ENCODE measurements around the gene PREX1.

DNA sequence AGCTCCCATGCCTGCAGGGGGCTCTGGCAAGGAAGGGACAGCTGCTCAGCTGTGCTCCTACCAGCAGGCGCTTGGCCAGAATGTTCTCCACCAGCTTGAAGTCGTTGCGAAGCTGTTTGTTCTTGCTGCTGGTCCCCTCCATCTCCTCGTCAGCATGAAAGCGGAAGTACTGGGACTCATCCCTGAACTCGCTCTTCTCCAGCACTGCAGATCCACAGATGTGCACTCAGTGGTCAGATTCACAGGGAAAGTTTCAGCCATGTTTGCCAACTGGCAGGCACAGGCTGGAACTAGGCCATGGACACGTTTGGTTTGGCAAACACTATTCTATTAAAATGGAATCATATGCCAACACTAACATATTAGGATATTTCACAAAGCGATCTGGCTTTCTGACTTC, 167.9 kb downstream of the PREX1 start:
- TF ChIP-seq, protein P1, sequence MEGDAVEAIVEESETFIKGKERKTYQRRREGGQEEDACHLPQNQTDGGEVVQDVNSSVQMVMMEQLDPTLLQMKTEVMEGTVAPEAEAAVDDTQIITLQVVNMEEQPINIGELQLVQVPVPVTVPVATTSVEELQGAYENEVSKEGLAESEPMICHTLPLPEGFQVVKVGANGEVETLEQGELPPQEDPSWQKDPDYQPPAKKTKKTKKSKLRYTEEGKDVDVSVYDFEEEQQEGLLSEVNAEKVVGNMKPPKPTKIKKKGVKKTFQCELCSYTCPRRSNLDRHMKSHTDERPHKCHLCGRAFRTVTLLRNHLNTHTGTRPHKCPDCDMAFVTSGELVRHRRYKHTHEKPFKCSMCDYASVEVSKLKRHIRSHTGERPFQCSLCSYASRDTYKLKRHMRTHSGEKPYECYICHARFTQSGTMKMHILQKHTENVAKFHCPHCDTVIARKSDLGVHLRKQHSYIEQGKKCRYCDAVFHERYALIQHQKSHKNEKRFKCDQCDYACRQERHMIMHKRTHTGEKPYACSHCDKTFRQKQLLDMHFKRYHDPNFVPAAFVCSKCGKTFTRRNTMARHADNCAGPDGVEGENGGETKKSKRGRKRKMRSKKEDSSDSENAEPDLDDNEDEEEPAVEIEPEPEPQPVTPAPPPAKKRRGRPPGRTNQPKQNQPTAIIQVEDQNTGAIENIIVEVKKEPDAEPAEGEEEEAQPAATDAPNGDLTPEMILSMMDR (IDR thresholded peaks at IDR 0.05): no peak
- no peak for TF ChIP-seq EP300 (IDR thresholded peaks at IDR 0.05)

Measured in ovary (tissue), 3 donors.